HEK293 (cell line): ENCODE results near the gene ELL2.

Experiments used
- ATF2 ChIP-seq: fragments of 450-650 bp; formaldehyde crosslinking; IDR thresholded peaks from 2 replicates; pipeline ENCODE4 v1.5.1; 2016; ENCODE audit warnings: missing biosample characterization, missing genetic modification characterization, low read depth
- CTCF ChIP-seq: fragments of 450-650 bp; formaldehyde crosslinking; IDR thresholded peaks from 2 replicates; pipeline ENCODE4 v1.5.1; 2016; ENCODE audit warnings: missing biosample characterization, missing genetic modification characterization
- GLI2 ChIP-seq: fragments of 450-650 bp; formaldehyde crosslinking; IDR thresholded peaks from 2 replicates; pipeline ENCODE4; 2017; ENCODE audit warnings: missing biosample characterization, missing genetic modification characterization, low read depth, borderline replicate concordance
- MEIS1 ChIP-seq: sonication (generic); formaldehyde crosslinking; IDR thresholded peaks from 2 replicates; pipeline ENCODE4 v1.8.1; 2022; ENCODE audit warnings: missing genetic modification reagents, mild to moderate bottlenecking, borderline replicate concordance
- SETDB1 ChIP-seq: IDR thresholded peaks from one replicate; pipeline ENCODE4 v1.6.1; 2017; ENCODE audit warnings: mild to moderate bottlenecking, low read length, moderate library complexity, mixed read lengths; ENCODE audit not compliant: insufficient read length
- TCF7L2 ChIP-seq: IDR thresholded peaks from 2 replicates; pipeline ENCODE4 v1.6.1; 2011; ENCODE audit warnings: low read depth, mild to moderate bottlenecking, inconsistent platforms, low read length, moderate library complexity, borderline replicate concordance
- ZNF530 ChIP-seq: fragments of 450-650 bp; formaldehyde crosslinking; IDR thresholded peaks from 2 replicates; pipeline ENCODE4 v1.5.1; 2016; ENCODE audit warnings: low read depth, missing biosample characterization, missing genetic modification characterization
- ZSCAN23 ChIP-seq: fragments of 450-650 bp; formaldehyde crosslinking; IDR thresholded peaks from 2 replicates; pipeline ENCODE4 v1.5.1; 2016; ENCODE audit warnings: missing biosample characterization, missing genetic modification characterization

DNA sequence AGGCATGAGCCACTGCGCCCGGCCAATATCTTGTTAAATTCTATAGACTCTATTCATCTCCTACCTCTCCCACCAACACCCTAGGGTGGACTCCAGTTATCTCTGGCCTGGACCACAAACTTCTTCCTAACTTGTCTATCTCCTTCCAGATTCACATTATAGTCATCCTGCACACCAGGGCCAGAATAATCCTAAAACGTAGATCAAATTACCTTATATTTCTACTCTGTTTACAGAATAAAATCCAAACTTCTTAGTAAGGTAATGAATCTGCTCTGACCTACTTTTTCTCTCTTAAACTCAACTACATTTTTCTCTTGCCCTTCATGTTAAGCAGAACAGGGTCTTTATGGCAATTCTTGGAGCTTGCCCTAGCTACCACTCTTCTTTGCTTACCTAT is 6.9 kb downstream of the ELL2 start:
- TF ChIP-seq GLI2 (no peak), MEIS1 (CRISPR knock-in tag) (no peak), ZNF530 (tag by site-specific recombination) (no peak), ATF2 (no peak), SETDB1 (no peak), ZSCAN23 (tag by site-specific recombination) (no peak), CTCF (tag by site-specific recombination) (no peak), TCF7L2 (no peak)
